Measurements from ENCODE around the gene TUBA3C.
"Not testable (repeated sequence)": the region's sequence is repeated elsewhere in the genome, so short reads cannot be mapped to it uniquely, and the experiment has no call there.

The TUBA3C gene

DNA sequence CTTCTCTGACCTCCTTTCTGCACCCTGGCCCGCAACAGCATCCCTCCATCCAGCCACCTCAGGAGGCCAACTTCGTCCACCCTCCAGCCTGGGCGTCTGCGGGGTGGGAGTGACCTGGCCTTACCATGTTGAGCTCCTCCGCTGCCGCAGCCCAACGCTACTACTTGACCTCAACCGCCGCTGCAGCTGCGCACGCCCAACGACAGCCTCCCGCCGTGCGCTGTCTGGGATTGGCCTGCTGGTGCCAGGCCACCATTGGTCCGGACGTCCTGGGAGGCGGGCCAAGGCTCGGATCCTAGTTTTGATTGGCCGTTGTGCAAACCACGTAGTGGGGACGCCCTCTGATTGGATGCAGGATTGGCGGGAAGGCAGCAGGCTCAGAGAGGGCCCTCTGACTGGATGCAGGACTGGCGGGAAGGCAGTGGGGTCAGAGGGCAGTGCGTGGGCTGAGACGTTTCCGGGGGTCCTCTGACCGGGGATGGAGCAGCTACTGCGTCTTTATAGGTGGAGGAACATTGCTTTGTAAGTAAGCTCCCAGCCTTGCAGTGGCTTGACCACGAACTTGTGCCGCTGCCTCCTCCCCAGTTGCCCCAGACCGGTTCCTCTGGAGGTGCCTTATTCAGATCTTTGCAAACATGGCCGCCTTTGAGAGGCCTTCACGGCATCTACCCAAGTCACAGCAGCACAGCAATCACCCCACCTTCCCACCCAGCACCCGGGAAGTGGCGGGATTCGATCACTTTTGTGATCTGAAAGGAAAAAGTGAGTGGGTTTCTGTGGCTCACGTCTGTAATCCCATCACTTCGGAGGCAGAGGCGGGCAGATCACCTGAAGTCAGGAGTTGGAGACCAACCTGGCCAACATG lies at the start of gene TUBA3C:
TSS of gene TUBA3C (minus strand) at position 204 of the 865 bp plus-strand sequence. CDS start at position 127, 77 bp downstream.
- in situ Hi-C loops (cut with MboI; ENCODE audit: low sequenced_read_pairs), result no loop called here

DNA sequence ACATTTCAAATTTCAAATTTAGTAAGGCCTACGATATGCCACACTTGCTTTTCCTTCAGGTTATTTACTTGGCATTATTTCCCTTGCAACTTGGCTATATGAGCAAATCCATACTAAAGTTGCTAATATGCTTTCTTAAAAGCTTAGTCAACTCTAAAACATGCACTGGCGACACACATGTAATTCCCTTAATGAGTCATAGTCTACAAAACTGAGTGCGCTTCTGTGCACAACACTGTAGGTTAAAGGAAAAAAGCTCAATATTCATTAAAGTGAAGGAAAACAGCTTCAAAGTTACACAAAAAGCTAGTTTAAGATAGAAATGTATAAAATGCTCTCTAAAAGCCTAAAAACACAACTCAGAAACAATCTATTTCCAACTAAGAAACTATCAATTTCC lies 25.8 kb upstream of the TUBA3C start:
- in situ Hi-C loops (cut with MboI; ENCODE audit: low sequenced_read_pairs), result not testable (repeated sequence)

DNA sequence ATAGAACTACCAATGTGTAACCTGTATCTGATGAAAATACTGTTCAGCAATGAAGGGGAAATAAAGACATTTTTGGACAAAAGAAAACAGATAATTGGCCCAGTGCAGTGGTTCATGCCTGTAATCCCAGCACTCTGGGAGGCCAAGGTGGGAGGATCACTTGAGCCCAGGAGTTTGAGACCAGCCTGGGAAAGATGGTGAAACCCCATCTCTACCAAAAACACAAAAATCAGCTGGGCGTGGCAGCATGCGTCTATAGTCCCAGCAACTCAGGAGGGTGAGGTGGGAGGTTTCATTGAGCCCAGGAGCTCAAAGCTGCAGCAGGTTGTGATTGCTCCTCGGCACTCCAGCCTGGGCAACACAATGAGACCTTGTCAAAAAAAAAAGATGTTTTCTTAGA lies 11.0 kb upstream of the TUBA3C start:
- in situ Hi-C loops (cut with MboI; ENCODE audit: low sequenced_read_pairs), result not testable (repeated sequence)

DNA sequence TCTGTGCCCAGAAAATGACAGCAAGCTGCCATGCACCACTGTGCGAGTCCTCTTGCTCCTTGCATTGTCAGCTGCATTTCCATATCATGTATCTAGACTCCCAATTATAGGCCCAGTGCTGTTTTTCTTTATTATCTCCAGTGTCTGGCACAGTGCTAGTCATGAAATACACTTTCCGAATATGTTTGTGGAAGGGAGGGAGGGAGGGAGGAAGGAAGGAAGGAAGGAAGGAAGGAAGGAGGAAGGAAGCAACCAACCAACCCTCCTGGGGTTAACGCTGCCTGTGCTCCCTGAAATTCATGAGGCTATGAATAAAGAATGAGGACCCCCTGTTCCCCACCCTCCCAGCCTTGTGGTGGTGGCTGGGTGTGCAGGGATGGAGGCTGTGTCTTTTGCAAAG lies 8.3 kb upstream of the TUBA3C start:
- in situ Hi-C loops (cut with MboI; ENCODE audit: low sequenced_read_pairs), result not testable (repeated sequence)

DNA sequence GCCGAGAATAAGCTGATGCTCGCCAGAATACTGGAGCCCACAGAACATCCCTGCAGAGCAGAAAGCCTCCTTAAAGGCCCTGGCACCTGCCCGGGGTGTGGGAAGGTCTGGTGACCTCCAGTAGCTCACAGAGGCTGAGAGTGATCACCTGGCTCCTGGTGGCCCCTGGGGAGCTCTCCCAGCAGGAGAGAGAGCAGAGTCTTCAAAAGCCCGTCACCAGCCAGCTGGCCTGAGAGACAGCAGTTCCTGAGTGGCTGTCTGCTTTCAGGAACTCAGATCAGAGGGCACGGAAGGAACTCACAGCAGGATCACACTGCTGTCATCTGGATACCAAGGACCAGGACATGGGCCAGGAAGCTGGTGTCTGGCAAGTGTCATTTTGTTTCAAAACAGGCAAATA lies 7.7 kb upstream of the TUBA3C start:
- in situ Hi-C loops (cut with MboI; ENCODE audit: low sequenced_read_pairs), result not testable (repeated sequence)

DNA sequence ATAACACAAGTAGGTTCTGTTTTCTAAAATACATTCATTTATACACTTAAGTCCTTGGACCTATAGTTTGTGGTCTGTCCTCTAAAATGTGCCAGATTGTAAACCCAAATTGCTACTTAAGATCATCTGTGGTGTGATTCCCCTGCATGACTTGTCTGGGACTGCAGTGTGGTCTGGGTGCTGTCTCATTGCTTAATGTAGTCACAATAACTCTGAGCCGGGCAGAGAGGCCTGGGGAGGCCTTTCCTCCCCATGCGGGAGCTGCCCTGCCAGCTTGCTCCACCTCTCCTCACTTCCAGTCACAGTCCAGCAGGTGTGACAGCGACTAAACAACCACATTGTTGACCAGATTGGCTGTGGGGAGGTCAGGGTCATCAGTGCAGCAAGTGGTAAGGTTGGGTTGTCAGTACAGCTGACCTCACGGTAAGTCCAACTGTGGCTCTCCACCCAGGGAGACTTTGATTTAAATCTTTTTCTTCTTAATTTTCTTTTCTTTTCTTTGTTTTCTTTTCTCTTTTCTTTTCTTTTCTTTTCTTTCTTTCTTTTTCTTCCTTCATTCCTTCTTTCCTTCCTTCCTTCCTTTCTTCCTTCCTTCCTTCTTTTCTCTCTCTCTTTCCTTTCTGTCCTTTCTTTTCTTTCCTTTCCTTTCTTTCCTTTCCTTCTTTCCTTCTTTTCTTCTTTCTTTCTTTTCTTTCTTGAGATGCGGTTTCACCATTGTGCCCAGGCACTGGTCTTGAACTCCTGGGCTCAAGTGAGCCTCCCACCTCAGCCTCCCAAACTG lies 4.4 kb upstream of the TUBA3C start:
- in situ Hi-C loops (cut with MboI; ENCODE audit: low sequenced_read_pairs), result no loop called here

DNA sequence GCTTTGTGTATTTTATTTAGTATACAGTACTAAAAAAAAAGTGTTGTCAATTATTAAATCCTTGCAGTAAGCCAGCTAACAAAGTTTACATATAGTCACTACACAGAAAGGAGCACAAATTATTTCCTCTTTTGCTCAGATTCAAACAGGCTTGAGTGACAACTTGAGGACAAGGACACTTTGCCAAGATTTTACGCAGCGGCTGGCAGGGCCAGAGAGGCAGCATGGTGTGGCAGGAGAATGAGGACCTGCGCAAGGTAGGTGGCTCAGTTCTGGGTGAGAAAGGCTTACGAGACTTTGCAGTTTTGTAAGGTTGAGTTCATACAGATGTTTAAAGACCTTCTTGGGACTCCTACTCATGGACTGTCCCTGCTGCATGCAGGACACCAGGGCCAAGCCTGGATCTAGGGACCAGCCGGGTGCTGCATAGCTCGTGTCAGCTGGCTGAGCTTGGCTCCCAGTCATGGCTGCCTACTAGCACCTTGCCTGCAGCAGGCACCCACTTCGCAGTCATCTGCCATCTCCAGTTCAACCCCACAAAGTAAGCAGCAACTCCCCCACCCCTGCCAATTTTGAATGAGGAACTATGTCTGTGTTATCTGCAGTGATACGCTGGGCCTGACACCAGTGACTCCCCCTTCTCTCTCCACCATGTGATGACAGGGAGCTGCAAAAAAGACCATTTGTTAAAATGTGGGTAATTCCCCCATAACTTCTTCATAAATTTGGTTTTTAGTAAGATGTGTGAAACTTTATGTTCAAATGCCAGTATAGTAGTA lies 3.7 kb upstream of the TUBA3C start:
- in situ Hi-C loops (cut with MboI; ENCODE audit: low sequenced_read_pairs), result no loop called here

DNA sequence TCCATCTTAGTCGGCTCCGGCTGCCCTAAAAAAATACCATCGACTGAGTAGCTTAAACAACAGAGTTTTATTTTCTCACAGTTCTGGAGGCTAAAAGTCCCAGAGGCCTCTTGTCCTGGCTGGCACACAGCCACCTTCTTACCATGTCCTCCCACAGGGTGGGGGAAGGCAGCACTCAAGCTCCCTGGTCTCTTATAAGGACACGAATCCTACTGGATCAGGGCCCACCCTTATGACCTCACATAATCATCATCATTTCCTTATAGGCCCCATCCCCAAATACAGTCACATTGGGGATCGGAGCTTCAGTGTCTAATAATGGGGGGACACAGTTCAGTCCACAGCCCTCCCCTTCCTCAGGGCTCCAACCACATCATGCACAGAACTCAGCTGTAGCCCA lies 2.6 kb upstream of the TUBA3C start:
- in situ Hi-C loops (cut with MboI; ENCODE audit: low sequenced_read_pairs), result no loop called here

DNA sequence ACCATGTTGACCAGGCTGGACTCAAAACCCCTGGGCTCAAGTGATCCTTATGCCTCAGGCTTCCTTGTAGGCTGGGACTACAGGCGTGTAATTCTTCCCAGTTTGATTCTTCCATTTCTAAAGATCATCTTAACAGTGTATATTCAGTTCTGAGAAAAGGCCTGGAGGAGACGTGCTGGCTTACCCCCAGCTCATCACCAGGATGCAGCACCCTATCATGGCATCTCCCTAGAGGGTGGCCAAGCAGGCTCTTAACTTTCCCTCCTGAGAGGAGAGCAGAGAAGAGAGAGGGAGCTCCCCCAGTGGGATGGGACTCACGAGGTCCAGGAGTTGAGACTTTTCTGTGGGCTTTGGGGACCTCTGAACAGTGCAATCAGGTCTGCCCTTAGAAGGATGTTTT lies 2.1 kb upstream of the TUBA3C start:
- in situ Hi-C loops (cut with MboI; ENCODE audit: low sequenced_read_pairs), result no loop called here

DNA sequence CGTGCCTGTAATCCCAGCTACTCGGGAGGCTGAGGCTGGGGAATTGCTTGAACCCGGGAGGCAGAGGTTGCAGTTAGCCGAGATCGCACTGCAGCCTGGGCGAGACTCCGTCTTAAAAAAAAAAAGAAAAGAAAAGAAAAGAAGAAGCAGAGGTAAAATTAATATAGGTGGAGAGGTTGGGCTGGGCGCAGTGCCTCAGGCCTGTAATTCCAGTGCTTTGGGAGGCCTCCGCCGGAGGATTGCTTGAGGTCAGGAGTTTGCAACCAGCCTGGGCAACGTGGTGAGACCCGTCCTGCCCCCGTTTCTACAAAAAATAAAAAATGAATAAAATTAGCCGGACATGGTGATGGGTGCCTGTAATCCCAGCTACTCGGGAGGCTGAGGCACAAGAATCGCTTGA lies 912 bp upstream of the TUBA3C start:
- in situ Hi-C loops (cut with MboI; ENCODE audit: low sequenced_read_pairs), result no loop called here

DNA sequence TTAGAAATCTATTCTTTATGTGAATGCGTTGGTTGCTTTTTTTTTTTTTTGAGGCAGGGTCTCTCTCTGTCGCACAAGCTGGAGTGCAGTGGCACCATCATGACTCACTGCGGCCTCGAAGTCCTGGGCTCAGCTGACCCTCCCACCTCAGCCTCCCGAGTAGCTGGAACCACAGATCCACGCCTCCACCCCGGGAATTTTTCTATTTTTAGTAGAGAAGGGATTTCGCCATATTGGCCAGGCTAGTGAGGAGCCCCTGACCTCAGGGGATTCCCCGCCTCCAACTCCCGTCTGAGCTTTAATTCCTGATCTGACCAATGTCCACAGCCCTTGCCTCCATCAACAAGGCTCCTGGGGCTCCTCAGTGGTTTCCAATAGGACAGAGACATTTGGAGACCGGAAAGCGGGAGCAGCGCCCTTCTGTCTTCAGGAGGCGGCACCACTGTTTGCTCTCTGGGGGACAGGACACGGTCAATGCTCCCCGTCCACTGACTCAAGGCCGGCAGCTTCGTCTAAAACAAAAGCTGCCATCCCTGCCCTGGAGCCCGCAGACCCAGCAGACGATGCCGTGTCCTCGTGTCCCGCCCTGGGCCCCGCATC lies 503 bp downstream of the TUBA3C start:
- in situ Hi-C loops (cut with MboI; ENCODE audit: low sequenced_read_pairs), result no loop called here

DNA sequence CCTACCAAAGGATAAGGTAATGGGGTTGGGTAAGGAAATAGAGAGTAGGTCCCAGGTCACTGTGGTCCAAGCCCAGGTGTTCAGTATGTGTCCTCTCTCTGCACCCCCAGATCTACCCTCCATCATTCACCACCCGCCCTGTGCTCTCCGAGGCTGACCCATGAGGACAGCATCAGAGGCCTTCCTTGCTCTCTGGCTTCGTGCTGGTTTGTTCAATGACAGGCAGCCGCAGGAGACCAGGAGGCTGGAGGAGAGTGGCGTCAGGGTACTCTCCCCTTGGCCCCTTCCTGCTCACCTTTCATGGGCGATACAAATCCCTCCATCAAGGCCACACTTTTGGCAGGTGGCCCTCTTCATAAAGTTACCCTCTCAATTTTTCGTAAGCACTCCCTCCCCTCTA lies 1.7 kb downstream of the TUBA3C start:
- in situ Hi-C loops (cut with MboI; ENCODE audit: low sequenced_read_pairs), result no loop called here

DNA sequence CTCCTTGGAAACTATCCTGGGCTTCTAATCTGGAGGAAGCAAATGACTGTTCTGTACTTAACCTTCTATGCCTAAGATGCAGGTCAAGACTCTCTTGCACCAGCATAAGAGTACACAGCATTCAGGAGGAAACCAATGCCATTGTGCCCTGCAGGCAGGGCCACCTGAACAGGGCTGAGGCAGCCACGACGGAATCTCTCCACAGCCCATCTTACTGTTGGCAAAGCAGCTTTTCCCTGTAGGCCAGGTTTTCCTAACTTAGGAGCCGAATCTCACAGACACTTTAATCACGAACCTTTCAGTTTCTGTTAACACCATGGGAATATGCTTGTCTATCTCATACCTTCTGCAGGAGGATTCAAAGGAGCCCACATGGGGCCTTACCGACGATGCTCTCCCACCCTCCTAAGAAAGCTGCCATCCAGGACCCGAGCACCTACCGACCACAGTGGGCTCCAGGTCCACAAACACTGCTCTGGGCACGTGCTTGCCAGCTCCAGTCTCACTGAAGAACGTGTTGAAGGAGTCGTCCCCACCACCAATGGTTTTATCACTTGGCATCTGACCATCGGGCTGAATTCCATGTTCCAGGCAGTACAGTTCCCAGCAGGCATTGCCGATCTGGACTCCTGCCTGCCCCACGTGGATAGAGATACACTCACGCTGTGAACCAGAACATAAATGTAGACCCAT lies 2.6 kb downstream of the TUBA3C start:
- in situ Hi-C loops (cut with MboI; ENCODE audit: low sequenced_read_pairs), result no loop called here

DNA sequence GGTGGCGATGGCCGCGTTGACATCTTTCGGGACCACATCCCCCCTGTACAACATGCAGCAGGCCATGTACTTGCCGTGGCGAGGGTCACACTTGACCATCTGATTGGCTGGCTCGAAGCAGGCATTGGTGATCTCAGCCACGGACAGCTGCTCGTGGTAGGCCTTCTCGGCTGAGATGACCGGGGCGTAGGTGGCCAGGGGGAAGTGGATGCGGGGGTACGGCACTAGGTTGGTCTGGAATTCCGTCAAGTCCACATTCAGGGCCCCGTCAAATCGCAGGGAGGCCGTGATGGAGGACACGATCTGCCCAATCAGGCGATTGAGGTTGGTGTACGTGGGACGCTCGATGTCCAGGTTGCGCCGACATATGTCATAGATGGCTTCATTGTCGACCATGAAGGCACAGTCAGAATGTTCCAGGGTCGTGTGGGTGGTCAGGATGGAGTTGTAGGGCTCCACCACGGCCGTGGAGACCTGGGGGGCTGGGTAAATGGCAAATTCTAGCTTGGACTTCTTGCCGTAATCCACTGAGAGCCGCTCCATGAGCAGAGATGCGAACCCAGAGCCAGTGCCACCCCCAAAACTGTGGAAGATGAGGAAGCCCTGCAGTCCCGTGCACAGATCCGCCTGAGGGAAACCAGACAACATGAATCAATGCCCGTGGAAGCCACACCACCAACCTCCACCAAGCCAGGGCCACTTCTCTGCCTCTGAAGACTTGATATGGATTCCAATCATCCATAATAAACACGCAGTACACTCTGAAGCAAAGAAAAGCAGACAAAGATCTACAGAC lies 4.4 kb downstream of the TUBA3C start:
- in situ Hi-C loops (cut with MboI; ENCODE audit: low sequenced_read_pairs), result not testable (repeated sequence)

DNA sequence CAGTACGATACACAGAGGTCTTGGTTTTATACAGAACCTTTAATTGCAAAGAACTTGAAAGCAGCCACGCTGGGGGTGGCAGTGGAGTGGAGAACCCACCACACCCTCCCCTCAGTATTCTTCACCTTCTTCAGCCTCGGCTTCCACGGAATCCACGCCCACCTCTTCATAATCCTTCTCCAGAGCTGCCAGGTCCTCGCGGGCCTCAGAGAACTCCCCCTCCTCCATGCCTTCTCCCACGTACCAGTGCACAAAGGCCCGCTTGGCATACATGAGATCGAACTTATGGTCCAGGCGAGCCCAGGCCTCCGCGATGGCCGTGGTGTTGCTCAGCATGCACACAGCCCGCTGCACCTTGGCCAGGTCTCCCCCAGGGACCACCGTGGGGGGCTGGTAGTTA lies 7.9 kb downstream of the TUBA3C start:
- in situ Hi-C loops (cut with MboI; ENCODE audit: low sequenced_read_pairs), result no loop called here

DNA sequence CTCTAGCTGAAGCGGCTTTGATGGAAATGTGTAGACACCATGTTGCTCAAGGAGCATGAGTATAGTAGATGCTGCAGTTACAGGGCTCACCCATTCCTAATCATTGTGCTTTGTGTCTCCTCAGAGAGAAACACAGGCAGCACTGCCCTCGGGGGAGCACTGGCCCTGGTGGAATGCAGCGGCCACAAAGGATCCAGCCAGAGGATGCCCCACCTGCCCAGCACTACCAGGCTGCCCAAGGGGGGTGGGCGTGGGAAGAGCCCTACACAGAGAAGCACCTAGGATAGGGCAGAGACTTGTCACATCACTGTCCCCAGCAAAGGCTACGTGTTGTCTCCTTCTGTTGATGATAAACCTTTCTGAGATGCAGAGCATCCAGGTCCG lies 9.0 kb downstream of the TUBA3C start:
- in situ Hi-C loops (cut with MboI; ENCODE audit: low sequenced_read_pairs), result no loop called here

DNA sequence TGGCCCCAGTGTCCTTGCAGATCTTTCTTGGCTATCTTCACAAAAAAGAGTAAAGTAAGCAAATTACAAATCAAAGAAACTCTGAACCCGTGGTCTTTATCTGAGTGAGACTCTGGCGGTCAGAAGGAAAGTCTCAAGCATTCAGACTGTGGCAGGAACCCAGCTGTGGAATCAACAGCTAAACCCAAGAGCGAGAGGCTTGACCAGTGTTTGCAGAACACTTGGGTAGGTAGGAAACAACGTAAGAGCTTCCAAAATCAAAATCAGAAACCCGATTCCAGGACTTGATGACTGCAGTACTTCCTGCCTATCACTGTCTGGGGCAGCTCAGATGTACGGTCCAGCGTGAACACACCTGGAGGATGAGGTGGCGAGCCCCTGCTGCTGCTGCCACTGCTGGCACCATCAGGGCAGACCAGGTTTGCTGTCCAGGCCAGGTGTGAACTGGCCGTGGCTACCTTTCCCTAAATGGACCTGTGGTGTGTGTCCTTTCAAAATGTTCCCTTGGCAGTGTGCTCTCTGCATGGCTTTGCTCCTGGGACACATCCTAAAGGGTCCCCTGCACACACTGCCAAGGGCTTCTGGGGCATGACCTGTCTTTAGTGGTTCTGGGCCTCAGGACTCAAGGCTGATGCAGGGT lies 9.5 kb downstream of the TUBA3C start:
- in situ Hi-C loops (cut with MboI; ENCODE audit: low sequenced_read_pairs), result no loop called here

DNA sequence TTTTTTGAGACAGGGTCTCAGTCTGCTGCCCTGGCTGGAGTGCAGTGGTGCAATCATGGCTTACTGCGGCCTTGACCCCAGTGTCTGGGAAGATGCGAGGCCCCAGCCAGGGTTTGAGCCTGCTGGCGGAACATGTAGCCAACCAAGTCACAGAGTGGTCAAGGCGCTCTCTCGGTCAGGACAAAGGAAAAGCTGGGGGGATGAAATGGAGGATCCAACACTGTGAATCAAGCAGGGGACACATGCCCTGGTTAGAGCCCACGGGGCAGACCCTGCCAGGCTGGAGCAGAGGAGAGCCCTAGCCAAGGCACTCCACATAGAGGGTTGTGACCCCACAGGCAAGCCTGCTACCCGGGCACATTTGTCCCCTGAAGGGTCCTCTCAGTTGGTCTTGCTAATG lies 10.1 kb downstream of the TUBA3C start:
- in situ Hi-C loops (cut with MboI; ENCODE audit: low sequenced_read_pairs), result no loop called here

DNA sequence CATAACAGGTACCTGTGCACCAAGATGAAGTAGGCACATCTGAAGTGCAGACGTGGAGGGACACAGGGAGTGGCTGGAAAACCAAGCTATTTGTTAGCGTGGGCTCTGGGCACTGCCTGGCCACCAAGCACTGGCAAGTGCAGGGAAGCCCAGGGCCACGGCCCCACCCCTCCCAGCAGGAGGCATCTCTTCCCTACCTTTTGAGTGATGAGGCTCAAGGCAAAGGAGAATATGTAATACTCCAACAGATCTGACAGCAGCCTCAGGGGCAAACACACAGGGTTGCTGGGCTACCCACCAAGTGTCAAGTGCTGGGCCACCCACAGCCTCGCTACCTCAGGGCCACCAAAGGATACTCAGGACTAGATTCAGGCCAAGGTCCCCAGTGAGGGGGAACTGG lies 11.6 kb downstream of the TUBA3C start:
- in situ Hi-C loops (cut with MboI; ENCODE audit: low sequenced_read_pairs), result no loop called here
